ENCODE measurements around the gene TRDN. TPM values are rescaled to one million over a fixed set of nuclear protein-coding genes. Genes with fewer than 3 reads are reported as not detected.

TRDN gene
- total RNA-seq, 1 experiment from 2014 or later: 10.4 TPM

GRCh38 chr6:123224077-123224476 is 412.7 kb downstream of the TRDN start:
- Histone ChIP-seq H2BK5ac (ENCODE audit: insufficient read length, low read length) (no peak overlapping the region), H3K79me1 (ENCODE audit: insufficient read depth, low read depth, low read length, poor library complexity, severe bottlenecking) (no peaks in the 10 kb centered on the region), H4K8ac (replicated peaks; ENCODE audit: insufficient read length, low read depth, low read length) (no peak overlapping the region), H4K20me1 (ENCODE audit: control insufficient read depth, insufficient read depth, insufficient read length) (no peaks in the 10 kb centered on the region), H3K18ac (ENCODE audit: insufficient read length, low read depth, low read length) (no peak overlapping the region), H3K56ac (ENCODE audit: insufficient read length, low read depth, low read length) (no peak overlapping the region), H3T11ph (ENCODE audit: low read length) (no peak overlapping the region), H3K23me2 (ENCODE audit: insufficient read length, low read depth, low read length, poor library complexity, severe bottlenecking) (no peaks in the 10 kb centered on the region), H3K14ac (ENCODE audit: insufficient read depth, low read length) (no peak overlapping the region), H3K79me2 (ENCODE audit: insufficient read depth, low read length) (no peaks in the 10 kb centered on the region), H4K5ac (ENCODE audit: insufficient read length, low read depth, low read length) (no peak overlapping the region), H3K4me2 (ENCODE audit: insufficient read depth, insufficient read length, low read length) (no peak overlapping the region), H4K91ac (ENCODE audit: insufficient read length, low read depth, low read length) (no peak overlapping the region), H2BK12ac (ENCODE audit: insufficient read length, low read depth, low read length) (no peak overlapping the region), H2BK20ac (ENCODE audit: low read depth, low read length, poor library complexity, severe bottlenecking) (no peak overlapping the region), H3K27me3 (ENCODE audit: insufficient read depth, low read length) (no peaks in the 10 kb centered on the region), H3K9ac (ENCODE audit: extremely low read depth, insufficient read length, low read length) (no peak overlapping the region), H3K23ac (ENCODE audit: insufficient read length, low read depth, low read length) (no peak overlapping the region), H3K4me1 (ENCODE audit: insufficient read depth, low read length) (no peaks in the 10 kb centered on the region), H3K9me3 (ENCODE audit: control insufficient read depth, low read depth, low read length) (no peaks in the 10 kb centered on the region), H3K4ac (ENCODE audit: low read depth, low read length) (no peak overlapping the region), H2AK5ac (ENCODE audit: insufficient read length, low read length) (no peak overlapping the region), H3K27ac (ENCODE audit: insufficient read length, low read depth, low read length) (no peak overlapping the region), H2AFZ (ENCODE audit: low read length) (no peak overlapping the region), H2BK15ac (ENCODE audit: low read depth, low read length) (no peak overlapping the region), H2BK120ac (ENCODE audit: low read depth, low read length, poor library complexity, severe bottlenecking) (no peak overlapping the region)
- Mint-ChIP-seq H3K27ac (no peak overlapping the region), H3K27me3 (ENCODE audit: low read depth) (no peaks in the 10 kb centered on the region), H3K9me3 (no peaks in the 10 kb centered on the region), H3K4me3 (no peak overlapping the region), H3K4me1 (no peaks in the 10 kb centered on the region), H3K36me3 (ENCODE audit: insufficient read depth in 1 of 3, low read depth in 3 of 3) (no peaks in the 10 kb centered on the region)
- no peak for DNase-seq
- TF ChIP-seq CTCF (conservative IDR thresholded peaks at IDR 0.05): no peak
